MV-4-11 (cell line): Measurements from ENCODE around the gene SLK.

Experiments used
- DNase-seq: peaks from one replicate; lab custom pipeline; 2025; lab: John Stamatoyannopoulos, UW

Gene SLK

DNA sequence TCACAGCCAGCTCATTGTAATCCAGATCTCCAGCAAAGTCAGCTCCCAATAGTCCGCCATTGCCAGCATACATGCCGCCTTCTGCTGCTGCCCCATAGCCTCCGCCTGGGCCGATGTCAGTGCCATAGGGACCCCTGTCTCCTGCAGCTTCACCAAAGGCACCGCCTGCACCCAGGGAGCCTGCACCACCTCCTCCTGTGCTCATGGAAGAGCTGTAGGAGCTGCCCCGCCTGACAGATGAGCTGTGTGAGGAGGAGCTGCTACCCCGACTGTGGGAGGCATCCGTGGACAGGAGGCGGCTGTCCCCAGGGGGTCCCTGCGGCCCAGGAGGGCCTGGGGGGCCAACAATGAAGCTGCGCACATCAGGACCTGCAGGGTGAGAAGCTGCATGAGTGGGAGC lies 67.0 kb downstream of the SLK start:
- no peak for DNase-seq

DNA sequence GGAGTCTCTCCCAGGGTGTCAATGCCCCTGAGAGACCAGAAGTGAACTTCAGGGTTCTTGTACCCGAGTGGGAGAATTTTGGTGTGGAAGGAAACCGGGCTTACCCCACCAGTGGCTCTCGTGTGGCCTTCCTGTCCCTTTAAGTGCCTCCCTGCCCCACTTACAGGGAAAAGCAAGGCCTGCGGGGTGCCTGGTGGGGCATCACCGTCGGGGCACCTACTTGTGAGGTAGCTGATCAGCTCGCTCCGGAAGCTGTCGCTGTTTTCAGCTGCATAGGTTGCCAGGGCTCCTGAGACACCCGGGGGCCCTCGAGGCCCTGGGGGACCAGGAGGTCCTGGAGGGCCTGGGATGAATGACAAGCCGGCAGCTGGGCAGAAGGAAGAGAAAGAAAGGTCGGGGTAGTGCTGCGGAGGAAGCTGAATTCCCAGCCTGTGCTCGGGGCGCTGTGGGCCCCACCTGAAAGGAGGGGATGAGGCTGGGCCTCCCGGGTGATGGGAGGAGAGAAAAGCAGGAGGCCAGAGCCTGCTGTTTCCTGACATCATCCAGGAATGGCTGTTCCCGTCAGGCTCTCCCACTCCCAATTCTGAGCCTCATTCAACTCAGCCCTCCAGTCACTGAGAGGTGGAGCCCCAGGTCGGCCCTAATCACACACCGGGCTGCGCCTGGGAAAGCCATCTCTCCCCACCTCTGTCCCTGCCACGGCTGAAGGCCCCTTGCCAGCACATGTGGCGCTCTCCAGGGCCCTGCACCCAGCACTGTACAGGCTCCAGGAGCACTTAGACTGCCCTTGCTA lies 67.7 kb downstream of the SLK start:
- DNase-seq = no peak

DNA sequence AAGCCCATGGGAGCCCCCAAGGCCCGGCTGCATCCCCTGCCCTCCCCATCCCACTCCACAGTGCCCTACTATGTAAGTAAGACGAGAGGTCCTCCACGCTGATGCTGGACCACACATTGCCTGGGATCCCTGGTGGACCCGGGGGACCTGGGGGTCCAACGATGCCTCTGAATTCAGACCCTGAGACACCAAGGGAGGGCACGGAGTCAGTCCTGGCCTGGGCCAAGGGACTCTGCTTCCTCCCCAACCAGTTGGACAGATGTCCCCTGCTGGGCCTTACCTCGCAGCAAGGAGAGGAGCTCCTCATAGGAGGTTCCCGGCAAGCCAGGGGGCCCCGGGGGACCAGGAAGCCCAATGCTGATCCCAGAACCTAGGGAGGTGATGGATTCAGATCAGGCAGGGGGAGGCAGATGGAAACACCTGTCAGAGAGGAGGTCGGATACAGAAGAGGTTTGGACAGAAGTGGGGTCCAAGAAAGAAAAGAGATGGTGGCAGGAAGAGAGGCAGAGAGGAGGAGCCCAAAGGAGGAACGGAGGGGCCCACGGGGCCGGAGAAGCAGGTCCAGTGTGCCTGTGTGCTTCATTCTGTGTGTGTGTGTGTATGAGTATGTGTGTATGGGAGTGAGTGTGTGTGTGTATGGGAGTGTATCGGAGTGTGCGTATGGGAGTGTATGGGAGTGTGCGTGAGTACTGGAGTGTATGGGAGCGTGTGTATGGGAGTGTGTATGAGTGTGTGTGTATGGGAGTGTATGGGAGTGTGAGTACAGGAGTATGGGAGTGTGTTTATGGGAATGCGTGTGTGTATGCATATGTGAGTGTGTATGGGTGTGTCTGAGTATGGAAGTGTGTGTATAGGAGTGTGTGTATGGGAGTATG lies 68.5 kb downstream of the SLK start:
- no peak for DNase-seq

DNA sequence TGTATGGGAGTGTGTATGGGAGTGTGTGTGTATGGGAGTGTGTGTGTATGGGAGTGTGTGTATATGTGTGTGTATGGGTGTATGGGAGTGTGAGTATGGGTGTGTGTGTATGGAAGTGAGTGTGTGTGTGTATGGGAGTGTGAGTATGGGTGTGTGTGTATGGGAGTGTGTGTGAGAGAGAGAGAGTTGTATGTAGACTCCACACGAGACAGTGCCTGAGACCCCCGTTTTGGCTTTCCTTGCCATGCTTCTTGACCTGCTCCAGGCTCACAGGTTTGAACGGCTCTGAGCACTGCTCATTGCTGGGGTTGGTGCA lies 69.1 kb downstream of the SLK start:
- no peak for DNase-seq

DNA sequence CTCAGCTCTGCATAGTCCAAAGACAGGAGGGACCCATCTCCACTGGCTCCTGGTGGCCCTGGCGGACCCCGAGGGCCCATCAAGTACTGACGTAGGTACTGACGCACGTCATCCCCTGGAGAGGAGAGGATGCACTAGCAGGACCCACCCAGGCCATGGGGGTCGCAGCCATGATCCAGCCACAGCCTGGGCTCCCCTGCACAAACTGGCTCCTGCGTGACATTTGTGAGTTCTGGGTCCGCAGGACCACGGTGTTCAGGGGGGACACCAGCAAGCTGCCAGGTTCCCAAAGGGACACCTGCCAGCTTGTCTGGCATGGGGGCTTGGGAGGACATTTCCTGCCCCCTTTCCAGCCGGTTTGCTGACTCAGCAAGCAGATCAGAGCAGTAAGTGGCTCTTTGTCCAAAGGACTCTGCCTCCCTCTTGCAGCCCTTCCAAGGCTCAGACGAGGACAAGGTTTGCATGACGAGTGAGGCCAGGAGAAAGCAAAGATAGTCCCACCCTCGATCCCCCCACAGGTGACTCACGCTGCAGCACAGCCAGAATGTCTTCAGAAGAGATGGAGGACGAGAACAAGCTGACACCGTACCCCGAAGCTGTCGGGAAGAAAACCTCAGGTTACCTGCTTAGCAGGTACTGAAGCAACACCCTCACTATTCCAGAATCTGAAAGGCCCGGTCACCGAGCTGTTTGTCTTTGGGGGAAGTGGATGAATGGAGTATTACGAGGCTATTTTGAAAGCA lies 69.7 kb downstream of the SLK start:
- DNase-seq = no peak

DNA sequence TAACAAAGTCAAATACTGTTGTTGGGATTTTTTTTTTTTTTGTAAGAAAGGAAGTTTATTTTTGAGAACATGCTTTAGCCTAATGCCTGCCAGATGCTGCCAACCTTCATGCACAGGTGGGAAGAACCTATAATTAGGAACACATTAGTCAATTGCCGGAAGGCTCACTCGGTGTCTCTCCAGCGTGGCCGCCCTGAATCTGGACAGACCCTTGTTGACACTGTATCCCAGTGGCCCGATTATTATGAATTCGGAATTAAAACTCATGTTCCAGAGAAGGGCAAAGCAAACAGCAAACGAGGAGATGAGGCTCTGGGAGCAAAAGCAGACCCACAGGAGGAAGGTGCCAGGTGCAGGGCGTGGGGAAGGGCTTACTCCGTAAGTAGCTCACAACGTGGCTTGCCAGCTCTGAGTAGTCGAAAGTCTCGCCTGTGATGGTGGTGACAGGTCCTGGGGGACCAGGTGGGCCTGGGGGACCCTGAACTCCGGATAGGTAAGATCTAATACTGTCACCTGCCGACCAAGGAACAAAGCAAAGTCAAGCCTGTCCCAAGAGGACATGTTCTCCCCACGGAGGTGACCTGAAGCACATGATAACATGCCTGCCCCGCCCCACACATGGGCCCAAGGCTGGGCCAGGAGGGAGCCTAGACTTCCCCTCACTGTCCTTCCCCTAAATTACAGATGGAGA lies 70.5 kb downstream of the SLK start:
- no peak for DNase-seq

DNA sequence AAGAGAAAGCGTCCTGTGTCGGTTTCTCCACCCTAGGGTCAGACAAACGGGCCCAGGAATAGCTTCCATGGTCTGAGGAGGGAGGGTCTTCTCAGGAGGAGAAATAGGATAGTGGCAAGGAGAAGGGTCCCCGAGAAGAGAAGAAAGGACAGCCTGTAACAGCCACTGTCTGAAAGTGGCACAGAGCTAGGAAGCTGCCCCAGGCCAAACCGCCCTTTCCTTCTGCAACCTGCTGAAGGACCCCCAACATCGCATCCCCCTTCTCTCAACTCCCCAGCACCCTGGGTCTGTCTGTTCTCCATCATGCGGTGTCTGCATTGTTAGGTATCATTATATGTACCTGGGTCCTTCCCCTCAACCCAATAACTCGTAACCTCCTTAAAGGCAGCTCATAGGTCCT lies 71.6 kb downstream of the SLK start:
- DNase-seq = no peak

DNA sequence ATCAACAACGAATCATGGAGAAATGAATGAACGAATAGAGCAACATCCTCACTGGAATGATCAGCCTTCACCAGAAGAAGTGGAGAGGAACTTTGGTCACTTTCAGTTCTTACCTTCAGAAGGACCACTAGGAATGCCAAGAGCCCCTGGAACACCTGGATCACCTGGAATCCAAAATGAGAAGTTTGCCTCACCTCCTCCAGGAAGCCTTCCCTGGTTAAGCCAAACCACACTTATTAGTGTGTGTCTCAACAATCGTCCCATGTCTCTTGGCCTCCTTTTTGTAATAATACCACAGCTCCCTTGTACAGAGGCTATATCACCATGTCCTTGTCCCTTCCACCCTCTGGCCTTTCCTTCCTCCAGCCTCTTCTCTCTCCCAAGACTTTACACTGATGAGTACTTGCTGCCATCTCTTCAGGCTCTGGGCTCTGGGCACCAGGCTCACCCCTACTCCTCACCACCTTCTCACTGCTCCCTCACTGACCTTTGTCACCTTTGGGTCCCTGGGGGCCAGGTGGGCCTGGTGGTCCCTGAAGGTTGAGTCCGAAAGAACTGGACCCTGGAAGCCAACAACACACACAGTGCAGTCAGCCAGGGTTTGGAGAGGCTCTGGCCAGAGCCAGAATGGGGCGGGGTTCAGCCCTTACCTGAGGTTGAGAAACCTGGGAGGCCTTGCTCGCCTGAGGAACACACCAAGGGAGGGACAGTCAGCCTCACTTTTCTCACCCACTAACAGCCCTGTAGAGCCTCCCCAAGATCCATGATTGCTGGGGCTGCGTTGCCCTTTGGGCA lies 72.2 kb downstream of the SLK start:
- no peak for DNase-seq

DNA sequence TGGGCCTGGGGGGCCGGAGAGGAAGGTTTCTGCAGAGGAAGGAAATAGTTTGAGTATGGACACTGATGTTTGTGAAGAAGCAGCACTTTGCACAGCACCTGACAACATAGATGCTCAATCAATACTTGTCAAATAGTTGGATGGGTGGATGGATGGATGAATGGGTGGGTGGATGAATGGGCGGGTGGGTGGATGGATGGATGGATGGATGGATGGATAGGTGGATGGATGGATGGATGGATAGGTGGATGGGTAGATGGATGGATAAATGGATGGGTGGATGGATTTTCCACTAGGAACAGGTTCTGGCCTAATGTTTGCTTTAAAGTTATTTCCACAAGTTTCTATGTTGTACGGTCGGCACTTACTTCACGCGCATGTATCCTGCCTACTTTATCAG lies 73.4 kb downstream of the SLK start:
- no peak for DNase-seq

DNA sequence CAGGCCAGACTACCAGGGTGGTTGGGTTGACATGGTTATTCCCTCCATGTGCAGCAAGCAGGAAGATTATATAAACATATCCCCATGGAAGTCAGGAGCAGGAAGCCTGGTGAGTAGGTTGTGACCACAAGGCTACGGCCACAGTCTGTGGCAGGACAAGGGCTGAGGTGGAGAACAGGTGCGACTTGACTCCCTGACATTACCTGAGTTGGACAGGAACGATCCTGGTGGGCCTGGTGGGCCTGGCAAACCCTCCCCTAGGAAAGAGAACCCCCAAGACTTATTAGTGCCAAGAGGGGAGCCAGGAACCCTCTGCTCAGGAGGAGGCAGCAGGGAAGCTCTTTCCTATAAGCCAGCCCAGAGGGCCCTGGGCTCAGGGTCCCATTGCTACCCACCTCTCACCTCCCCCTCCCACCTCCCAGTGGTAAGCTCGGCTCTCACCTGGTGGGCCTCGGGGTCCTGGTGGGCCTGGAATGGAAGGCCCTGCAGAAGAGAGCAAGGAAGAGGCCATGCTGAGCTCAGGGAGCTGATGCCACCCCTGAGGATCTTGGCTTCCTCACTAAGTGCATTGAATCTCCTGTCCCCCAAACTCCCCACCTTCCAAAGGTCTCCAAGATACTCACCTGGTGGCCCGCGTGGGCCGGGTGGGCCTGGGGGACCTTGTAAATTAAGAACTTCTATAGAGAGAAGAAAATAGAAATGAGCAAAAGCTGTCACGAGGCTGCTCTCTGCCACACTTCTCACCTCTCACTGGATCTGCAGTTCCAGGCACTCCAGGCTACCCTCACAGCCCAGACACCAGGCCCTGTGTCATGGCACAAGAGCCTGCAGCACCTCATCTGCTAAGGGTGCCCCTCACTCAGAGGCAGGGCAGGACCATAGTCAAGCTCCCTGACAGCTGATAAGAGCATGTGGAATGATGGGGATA lies 74.2 kb downstream of the SLK start:
- no peak for DNase-seq

DNA sequence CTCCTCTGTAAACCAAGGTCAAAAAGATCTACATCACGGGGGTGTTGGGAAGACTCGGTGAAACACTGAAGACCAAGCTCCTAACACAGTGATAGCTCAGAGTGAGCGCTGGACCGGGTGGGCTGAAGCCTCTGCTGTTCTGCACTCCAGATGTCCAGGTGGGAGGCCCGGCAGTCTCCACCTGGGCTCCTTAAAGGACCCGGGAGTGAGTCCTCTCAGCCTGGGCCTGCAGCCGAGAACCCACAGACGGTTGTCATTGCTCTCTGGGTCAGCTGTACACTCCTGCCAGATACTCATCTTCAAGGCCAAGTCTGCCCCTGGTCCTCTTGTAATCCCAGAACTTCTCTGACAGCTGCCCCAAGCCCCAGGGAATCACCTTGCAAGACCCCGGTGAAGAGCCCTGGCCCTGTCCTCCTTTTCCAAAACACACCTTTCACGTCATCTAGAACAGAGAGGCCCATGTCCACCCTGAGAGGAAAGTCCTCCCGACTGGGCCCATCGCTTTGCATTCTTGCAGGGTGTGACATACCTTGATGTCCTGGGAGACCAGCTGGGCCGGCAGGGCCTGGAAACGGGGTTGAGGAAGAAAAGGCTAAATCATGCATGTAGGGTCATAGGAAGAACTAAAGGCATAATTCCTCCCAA lies 75.1 kb downstream of the SLK start:
- DNase-seq = no peak

DNA sequence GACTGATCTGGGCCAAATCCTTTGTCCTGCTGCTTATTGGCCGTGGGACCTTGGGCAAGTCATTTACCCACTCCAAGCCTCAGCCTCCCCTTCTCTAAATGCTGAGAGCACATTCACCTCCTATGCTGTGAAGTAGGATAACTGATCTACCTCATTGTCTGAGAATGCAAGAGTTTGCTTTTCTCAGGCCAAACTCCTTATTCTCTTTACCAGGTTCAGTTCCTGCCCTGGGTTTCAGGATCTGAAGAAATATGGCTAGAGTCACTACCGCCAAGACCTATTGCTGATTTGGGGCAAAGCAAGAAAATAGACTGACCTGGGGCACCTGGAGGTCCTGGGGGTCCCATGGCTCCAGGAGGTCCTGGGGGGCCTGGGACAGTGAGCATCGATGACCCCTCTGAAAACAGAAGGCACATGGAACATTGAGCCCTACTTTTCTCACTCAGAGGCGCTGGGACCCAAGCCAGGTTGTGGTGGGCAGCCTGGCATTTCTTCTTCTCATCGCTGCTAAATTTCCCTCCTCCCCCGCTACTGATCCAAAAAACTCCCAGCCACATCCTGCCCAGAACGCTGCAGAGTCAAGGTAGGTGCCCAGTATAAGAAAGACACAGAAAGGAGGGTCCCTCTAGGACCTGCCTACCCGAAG lies 76.4 kb downstream of the SLK start:
- DNase-seq = no peak

DNA sequence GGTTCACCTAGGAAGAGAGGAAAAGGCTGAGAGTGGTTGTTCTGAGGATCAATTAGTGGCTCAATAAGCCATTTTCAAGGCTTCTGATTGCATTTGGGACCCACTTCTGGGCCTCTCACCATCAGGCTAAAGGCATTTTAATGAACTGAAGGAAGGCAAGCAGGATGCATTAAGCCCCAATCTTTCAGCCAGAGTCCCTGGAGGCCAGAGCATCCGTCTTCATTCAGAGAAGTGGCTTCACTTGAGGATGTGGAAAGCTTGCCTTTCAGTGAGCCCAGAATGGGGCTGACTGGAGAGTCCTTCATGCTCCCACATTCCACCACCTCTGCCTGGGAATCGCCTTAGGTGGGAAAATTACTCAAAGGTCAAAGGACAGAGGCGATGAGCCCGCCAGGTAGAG lies 76.9 kb downstream of the SLK start:
- no peak for DNase-seq

DNA sequence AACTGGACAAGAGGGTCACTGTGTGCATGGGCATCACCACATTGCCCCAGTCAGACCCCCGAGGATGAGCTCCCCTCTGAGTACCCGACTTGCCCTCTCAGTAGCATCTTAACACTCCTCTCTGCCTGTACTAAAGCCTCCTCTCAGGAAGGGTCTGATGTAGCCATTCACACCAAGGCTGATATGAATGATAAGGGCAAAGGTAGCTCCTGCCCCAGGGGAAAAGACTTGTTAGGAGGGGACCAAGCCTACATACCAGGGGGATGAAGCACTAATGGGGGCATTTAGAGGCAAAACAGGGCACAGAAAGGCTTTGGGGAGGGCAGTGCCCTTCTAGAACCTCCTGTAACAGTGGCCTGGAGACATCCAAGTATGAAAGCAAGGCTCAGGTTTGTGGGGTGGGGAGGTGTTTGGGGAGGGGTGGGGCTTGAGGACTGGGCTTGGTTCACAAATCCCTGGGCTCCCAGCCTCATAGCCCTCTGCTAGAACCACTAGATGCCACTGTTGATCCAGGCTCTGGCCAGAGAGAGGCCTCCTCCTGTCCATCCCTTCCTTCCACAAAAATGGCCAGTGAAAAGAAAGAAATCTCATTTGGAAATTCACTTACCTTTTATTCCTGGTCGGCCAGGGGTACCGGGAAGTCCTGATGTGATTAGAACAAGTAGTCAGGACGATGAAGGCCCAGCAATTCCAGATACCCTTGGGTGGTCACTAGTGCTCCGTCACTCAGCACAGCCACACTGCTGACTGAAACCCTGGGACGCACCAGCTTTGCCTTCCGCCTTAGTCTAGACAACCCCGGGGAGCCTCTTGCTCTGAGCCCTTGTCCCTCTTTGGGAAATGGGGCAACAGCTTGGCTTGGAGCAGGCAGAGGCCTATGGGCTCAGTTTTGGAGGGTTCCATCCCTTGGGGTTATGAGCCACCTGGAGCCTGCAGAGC lies 78.5 kb downstream of the SLK start:
- no peak for DNase-seq

DNA sequence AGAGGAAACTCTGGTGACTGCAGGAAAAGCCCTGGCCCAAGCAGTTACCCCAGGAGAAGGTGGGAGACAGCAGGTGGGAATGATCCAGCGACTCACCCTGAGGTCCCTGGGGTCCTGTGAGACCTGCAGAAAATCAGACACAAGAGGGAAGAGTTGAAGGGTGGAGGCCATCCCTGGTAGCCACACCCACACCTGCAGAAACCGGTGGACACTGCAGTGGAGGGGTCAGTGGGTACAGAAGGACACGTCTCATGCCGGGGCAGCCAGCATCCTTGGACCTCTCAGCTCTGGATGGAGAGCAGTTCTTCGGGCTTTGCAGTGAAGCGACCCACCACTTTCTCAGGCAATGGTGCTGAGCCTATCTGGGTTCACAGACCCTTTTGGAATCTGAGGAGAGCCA lies 79.7 kb downstream of the SLK start:
- DNase-seq = no peak

DNA sequence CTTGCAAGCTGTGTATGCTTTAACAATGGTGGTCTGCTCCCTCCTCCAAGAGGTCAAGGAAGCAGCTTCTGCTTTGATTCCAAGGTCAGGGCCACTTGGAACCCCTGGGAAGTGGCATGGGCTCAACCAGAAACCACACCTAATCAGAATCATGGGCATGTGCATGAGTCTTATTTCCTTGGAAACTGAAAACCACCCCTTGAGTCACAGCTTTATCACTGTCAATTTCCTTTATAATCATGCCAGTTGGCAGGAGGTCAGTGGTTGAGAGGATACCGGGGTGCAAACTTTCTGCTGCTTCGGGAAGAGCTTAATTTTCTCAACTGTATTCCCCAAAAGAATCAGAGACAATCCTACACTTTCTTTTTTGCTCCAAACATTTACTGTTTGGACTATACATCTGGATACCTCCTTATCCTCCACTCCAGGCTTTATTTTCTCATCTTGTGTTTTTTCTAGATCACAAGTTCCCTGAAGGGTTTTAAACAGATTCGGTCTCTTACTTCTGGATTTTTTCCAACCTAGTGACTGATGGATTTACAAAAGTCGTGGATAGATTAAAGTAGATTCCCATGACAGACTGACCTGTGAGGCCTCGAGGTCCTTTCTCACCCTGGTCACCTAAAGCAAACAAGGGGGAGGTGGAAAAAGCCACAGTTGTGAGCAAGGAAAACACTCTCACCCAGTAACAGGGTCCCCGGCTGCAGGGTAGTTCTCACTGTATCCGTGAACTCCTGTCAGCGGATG lies 82.7 kb downstream of the SLK start:
- DNase-seq = peak; percentile 2

DNA sequence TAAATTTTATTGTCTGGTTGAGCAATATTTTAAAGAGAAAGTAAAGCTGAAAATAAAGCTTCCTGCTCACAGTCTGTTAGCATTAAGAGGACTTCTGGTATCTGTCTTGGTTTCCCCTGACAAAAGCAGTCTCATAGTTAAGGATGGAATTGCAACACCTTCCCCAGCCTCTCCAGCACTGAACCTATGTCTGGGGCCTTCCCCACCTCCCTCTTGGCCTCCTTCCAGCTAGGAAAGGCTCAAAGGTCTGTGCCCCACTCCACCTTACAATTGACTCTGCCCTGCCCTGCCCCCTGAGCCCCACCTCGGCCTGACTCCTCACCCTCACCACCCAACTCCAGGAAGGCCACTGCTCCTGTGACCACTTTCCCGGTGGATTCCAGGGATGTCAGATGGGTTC lies 85.5 kb downstream of the SLK start:
- DNase-seq = no peak
